GM19397 (cell line): ENCODE results near the gene SLC22A25.
"Not testable (repeated sequence)": the region's sequence is repeated elsewhere in the genome, so short reads cannot be mapped to it uniquely, and the experiment has no call there.

Experiments
- ATAC-seq: cut with Tn5 transposase; IDR thresholded peaks from one replicate; pipeline ENCODE4 v1.9.1; 2021; ENCODE audit warnings: mild to moderate bottlenecking, moderate library complexity; ENCODE audit not compliant: unreplicated experiment

The SLC22A25 gene

DNA sequence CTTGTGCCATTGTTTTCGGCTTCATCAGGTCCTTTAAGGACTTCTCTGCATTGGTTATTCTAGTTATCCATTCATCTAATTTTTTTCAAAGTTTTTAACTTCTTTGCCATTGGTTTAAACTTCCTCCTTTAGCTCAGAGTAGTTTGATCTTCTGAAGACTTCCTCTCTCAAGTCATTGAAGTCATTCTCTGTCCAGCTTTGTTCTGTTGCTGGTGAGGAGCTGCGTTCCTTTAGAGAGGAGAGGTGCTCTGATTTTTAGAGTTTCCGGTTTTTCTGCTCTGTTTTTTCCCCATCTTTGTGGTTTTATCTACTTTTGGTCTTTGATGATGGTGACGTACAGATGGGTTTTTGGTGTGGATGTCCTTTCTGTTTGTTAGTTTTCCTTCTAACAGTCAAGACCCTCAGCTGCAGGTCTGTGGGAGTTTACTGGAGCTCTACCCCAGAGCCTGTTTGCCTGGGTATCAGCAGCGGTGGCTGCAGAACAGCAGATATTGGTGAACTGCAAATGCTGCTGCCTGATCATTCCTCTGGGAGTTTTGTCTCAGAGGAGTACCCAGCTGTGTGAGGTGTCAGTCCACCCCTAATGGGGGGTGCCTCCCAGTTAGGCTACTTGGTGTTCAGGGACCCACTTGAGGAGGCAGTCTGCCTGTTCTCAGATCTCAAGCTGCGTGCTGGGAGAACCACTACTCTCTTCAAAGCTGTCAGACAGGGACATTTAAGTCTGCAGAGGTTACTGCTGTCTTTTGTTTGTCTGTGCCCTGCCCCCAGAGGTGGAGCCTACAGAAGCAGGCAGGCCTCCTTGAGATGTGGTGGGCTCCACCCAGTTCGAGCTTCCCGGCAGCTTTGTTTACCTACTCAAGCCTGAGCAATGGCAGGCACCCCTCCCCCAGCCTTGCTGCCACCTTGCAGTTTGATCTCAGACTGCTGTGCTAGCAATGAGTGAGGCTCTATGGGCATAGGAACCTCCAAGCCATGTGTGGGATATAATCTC is 7.6 kb downstream of the SLC22A25 start:
- ATAC-seq, result not testable (repeated sequence)

DNA sequence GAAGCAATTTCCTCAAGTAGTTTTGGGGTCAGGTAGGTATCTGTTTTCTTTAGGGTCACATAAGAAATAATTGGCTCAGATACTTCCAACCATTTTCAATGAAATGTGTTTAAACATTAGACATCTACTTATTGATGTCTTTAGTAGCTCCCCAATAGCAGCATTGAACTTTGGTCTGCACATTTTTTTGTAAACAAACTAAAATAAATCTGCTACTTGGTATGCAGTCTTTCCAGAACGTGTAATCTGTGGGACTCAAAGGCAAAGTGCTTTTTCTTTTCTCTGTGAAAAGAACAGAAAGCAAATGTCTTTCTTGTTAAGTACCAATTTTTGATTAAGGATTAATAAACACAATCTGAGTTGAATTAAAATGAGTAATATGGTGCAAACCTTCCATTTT is 13.6 kb downstream of the SLC22A25 start:
- ATAC-seq, result no peak

DNA sequence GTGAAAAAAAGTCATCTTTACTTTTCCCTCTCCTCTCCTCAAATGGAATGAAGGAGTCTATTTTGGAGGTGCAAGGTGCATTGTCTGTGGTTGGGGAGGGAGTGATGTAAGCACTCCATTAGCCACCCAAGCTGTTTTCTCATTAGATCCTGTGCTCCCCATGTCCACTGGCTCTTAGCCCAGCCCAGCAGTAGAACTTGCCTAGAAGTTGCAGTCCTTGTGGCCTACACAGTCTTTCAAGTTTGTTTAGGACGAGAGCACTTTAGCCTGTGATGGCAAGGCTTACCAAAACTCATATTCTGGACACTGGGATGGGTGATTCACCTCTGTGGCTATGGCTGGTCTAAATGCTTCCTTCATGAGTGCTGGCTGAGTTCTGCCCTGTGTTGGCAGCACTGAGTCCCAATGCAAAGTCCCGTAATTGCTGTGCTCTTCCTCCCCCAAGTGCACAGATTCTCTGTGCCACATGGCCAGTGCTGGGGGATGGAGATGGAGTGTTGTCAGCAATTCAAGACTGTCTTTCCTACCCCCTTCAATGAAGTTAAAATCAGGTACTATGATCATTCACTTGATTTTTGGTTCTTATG is 15.8 kb downstream of the SLC22A25 start:
- no peak for ATAC-seq

DNA sequence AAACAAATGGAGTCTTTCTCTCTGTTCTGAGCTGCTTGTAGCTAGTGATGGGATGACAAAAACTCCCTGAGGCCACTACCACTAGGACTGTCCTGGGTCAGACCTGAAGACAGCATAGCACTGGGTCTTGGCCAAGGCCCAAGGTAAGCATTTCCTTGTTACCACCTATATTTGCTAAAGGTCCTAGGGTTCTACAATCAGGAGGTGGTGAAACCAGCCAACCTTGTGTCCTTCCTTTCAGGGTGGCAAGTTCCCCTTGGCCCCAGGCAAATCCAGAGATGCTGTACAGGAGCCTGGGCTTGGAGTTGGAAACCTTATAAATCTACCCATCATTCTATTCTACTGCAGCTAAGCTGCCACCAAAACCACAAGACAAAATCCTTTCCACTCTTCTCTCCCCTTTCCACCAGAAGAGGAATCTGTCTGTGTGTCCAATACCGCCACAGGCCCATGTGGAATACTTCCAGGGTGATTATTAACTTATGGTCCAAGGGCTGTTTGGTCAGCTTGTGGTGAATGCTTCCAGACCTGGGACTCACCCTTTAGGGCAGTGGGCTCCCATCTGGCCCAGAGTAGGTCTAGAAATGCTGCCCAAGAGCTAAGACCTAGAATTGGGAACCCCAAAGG is 16.8 kb downstream of the SLC22A25 start:
- no peak for ATAC-seq

DNA sequence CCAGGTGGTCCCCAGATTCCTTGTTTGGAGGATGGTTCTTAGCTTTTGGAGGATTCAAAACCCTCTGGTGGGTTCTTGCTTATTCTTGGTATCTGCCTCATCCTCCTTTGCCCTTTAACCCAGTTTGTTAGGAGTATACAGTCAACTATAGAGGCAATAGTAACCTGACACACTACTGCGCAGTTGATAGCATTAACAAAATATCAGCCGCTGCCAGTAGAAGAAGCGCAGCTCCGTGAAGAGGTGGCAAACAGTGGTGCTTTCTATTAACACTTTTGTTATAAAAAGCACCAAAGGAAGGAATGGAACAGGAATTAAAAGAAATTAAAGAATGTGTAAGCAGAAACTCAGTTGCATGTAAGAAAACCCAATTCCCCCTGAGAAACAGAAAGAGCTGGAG is 29.3 kb downstream of the SLC22A25 start:
- no peak for ATAC-seq

DNA sequence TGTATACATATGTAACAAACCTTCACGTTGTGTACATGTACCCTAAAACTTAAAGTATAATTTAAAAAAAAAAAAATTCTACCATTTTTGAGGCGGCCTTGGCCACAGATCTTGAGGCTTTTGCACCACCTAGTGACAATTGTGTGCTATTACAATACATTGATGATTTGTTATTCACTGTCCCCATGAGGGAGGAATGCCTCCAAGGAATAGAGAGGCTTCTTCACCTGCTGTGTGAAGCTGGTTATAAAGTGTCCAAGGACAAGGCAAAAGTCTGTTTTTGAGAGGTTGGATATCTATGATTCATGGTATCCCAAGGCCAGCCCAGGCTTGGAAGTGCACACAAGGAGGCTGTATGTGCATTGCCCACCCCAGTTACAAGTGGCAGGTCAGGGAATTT is 30.7 kb downstream of the SLC22A25 start:
- ATAC-seq, result no peak

DNA sequence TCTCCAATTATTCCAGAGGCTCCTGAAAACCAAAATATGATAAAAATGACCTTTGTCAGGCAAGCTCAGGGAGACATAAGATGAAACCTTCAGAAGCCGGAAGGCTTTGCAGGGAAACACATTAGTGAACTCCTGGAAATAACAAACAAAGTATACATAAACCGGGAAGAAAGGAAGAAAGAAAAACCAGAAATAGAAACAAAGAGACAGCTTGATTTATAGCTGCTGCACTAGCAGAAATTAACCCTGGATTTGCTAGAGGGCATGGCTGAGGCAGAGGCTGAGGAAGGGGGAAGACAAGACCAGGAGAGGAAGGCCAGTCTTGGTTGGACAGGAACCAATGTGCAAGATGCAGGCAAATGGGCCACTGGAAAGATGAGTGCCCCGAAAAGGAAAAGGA is 33.3 kb downstream of the SLC22A25 start:
- no peak for ATAC-seq
